ENCODE measurements around the gene WDR36. TPM values are rescaled to one million over a fixed set of nuclear protein-coding genes. Genes with fewer than 3 reads are reported as not detected.

The WDR36 gene
- total and polyA plus RNA-seq, 2 of the 13 experiments (the other 11 are each of a cell fraction or from before 2014, with no cell fraction given) = 18.2 to 40.6 TPM

- TF ChIP-seq PRDM10 (CRISPR knock-in tag; IDR thresholded peaks at IDR 0.05; ENCODE audit: low read depth) (peak; percentile 98), PCBP2 (optimal IDR thresholded peaks at IDR 0.05; ENCODE audit: low read depth, low read length, poor library complexity, severe bottlenecking) (no peak), SOX5 (CRISPR knock-in tag; IDR thresholded peaks at IDR 0.05; ENCODE audit: borderline replicate concordance) (peak; percentile 95), ZNF225 (CRISPR knock-in tag; IDR thresholded peaks at IDR 0.05) (peak; percentile 76; the same call in 1 of the 2 replicates), ATF6 (CRISPR knock-in tag; conservative IDR thresholded peaks at IDR 0.05) (no peak), RXRB (CRISPR knock-in tag; IDR thresholded peaks at IDR 0.05; ENCODE audit: borderline replicate concordance) (peak; percentile 93), U2AF2 (IDR thresholded peaks at IDR 0.05; ENCODE audit: low read depth, low read length) (no peak), YY1 (IDR thresholded peaks at IDR 0.05; ENCODE audit: insufficient read depth, insufficient replicate concordance, low read depth, low read length) (peak; percentile 78), KDM3A (CRISPR knock-in tag; IDR thresholded peaks at IDR 0.05; ENCODE audit: low read depth) (peak; percentile 99), ARNTL (CRISPR knock-in tag; IDR thresholded peaks at IDR 0.05) (peak; percentile 81), LRRFIP1 (CRISPR knock-in tag; conservative IDR thresholded peaks at IDR 0.05) (no peak; the same call in 1 of the 2 replicates), SYNCRIP (IDR thresholded peaks at IDR 0.05; ENCODE audit: insufficient read depth, low read depth, low read length) (no peak), NCOA1 (CRISPR knock-in tag; IDR thresholded peaks at IDR 0.05) (peak; percentile 69), SIX1 (CRISPR knock-in tag; IDR thresholded peaks at IDR 0.05; ENCODE audit: borderline replicate concordance) (peak; percentile 62), PHF21A (CRISPR knock-in tag; IDR thresholded peaks at IDR 0.05) (peak; percentile 84), MTF2 (CRISPR knock-in tag; IDR thresholded peaks at IDR 0.05; ENCODE audit: borderline replicate concordance) (peak; percentile 99), ZNF598 (CRISPR knock-in tag; IDR thresholded peaks at IDR 0.05; ENCODE audit: borderline replicate concordance) (peak; percentile 95), ZNF75D (CRISPR knock-in tag; IDR thresholded peaks at IDR 0.05; ENCODE audit: borderline replicate concordance) (peak; percentile 94; the same call in 1 of the 2 replicates), NR0B2 (CRISPR knock-in tag; IDR thresholded peaks at IDR 0.05) (peak; percentile 99), MTF1 (CRISPR knock-in tag; IDR thresholded peaks at IDR 0.05) (peak; percentile 80; the same call in 1 of the 2 replicates), CENPT (CRISPR knock-in tag; IDR thresholded peaks at IDR 0.05; ENCODE audit: low read depth) (peak; percentile 87)
These were observed at the start of gene WDR36 (continued) for GRCh38 chr5:111092062-111092853.
